GM12892 (cell line): ENCODE data around the gene POU3F2.

Experiments
- POLR2A ChIP-seq: IDR thresholded peaks from 2 replicates; pipeline ENCODE4 v1.6.1; 2011; ENCODE audit warnings: low read depth, low read length, control low read depth
- POLR2AphosphoS5 ChIP-seq: IDR thresholded peaks from 2 replicates; pipeline ENCODE4 v1.6.1; 2011; ENCODE audit warnings: low read depth, low read length, control low read depth
- TAF1 ChIP-seq: IDR thresholded peaks from 2 replicates; pipeline ENCODE4 v1.6.1; 2011; ENCODE audit warnings: low read depth, mild to moderate bottlenecking, control low read depth, low read length, borderline replicate concordance

- TF ChIP-seq TAF1 = no peak
- no peak for TF ChIP-seq POLR2A
- no peak for TF ChIP-seq POLR2AphosphoS5
Measured at GRCh38 chr6:98812220-98812619, 22.2 kb upstream of the POU3F2 start.
